Right atrium auricular region (tissue), 2 donors: ENCODE results near the gene UGT1A6. TPM values are rescaled to one million over a fixed set of nuclear protein-coding genes. Genes with fewer than 3 reads are reported as not detected.
"Not testable (repeated sequence)": the region's sequence is repeated elsewhere in the genome, so short reads cannot be mapped to it uniquely, and the experiment has no call there.

ENCODE experiments used
- DNase-seq: peaks from one replicate; pipeline ENCODE4 v3.0.0-alpha.2; 2019; ENCODE audit warnings: low spot score
- H3K27ac ChIP-seq, 2 donors: fragments of 200-600 bp; sonication (generic); 1 replicate in 1 of 2; 2 replicates in 1 of 2; pipeline ENCODE4 v1.5.1; 2016 to 2019
- H3K27me3 ChIP-seq, 2 donors: fragments of 200-600 bp; sonication (generic); one replicate each; pipeline versions ENCODE4 v1.5.1 to v1.6.0; 2017 to 2019
- H3K36me3 ChIP-seq: fragments of 200-600 bp; sonication (generic); one replicate; pipeline ENCODE4 v1.5.1; 2016
- H3K4me1 ChIP-seq, 2 donors: fragments of 200-600 bp; sonication (generic); one replicate each; pipeline versions ENCODE4 v1.5.1 to v1.6.0; 2017 to 2019
- H3K4me3 ChIP-seq, 2 donors: fragments of 200-600 bp; sonication (generic); 1 replicate in 1 of 2; 2 replicates in 1 of 2; pipeline ENCODE4 v1.5.1; 2017 to 2019; ENCODE audit warnings: mild to moderate bottlenecking in 1 of 2, moderate library complexity in 1 of 2
- H3K9me3 ChIP-seq, 2 donors: fragments of 200-600 bp; sonication (generic); one replicate each; pipeline ENCODE4 v1.5.1; 2019
- CTCF ChIP-seq, 2 donors: fragments of 200-600 bp; sonication (generic); IDR thresholded peaks; one replicate each; pipeline ENCODE4 v1.5.1; 2019; ENCODE audit warnings: antibody characterized with exemption in 2 of 2
- total RNA-seq, 2 donors: library from RNA; depleted of rRNA; stranded (reverse); fragments of >200 nt; gene quantifications; one replicate each; pipeline ENCODE4 v1.1.0, GENCODE V29; 2016

The UGT1A6 gene
- total RNA-seq, 2 donors from 2014 or later = not detected

DNA sequence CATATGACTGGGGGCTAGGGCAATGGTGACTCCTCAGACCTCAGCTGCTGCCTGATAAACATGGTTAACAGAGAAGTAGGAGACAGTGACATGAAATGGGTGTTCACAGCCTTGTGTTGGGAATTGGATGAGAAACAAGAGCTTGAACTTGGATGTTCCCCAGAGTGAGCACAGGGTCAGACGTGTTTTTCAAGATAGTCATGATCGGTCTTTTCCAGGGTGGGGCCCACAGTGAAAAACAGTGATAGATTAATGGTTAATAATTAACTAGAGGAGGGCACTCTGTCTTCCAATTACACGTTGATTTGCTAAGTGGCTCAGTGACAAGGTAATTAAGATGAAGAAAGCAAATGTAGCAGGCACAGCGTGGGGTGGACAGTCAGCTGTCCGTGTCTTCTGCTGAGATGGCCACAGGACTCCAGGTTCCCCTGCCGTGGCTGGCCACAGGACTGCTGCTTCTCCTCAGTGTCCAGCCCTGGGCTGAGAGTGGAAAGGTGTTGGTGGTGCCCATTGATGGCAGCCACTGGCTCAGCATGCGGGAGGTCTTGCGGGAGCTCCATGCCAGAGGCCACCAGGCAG lies 36.1 kb downstream of the UGT1A6 start, which contains the start of gene UGT1A3:
Gene UGT1A3, plus strand, starts transcription at position 320 of the 579 bp plus-strand sequence. Its CDS starts 85 bp downstream, at position 405.
- no peak within 1 kb of the TSS for H3K4me3 ChIP-seq
- H3K9me3 ChIP-seq = no peaks in the 10 kb centered on the region
- H3K4me1 ChIP-seq = no peaks in the 10 kb centered on the region
- H3K27ac ChIP-seq = no peak within 1 kb of the TSS
- TF ChIP-seq CTCF (IDR thresholded peaks at IDR 0.05) = no peak
- no peaks in the 10 kb centered on the region for H3K27me3 ChIP-seq
- no peak for DNase-seq
- no peaks in the 10 kb centered on the region for H3K36me3 ChIP-seq

DNA sequence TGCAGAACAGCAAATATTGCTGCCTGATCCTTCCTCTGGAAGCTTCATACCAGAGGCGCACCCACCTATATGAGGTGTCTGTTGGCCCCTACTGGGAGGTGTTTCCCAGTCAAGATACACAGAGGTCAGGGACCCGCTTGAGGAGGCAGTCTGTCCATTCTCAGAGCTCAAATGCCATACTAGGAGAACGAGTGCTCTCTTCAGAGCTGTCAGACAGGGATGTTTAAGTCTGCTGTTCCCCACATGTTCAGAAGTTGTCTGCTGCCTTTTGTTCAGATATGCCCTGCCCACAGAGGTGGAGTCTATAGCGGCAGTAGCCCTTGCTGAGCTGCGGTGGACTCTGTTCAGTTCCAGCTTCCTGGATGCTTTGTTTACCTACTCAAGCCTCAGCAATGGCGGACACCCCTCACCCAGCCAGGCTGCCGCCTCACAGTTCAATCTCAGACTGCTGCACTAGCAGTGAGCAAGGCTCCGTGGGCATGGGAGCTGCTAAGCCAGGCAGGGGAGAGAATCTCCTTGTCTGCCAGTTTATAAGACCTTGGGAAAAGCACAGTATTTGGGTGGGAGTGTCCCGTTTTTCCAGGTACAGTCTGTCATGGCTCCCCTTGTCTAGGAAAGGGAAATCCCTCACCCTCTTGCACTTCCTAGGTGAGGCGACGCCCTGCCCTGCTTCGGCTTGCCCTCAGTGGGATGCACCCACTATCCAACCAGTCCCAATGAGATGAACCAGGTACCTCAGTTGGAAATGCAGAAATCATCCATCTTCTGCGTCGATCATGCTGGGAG lies 44.4 kb downstream of the UGT1A6 start:
- not testable (repeated sequence) for H3K27me3 ChIP-seq, H3K36me3 ChIP-seq, H3K9me3 ChIP-seq, H3K4me3 ChIP-seq, DNase-seq, H3K4me1 ChIP-seq, H3K27ac ChIP-seq

- Histone ChIP-seq H3K27ac (no peak overlapping the region), H3K27me3 (no peaks in the 10 kb centered on the region), H3K4me3 (no peak overlapping the region), H3K36me3 (no peaks in the 10 kb centered on the region), H3K9me3 (no peaks in the 10 kb centered on the region), H3K4me1 (no peaks in the 10 kb centered on the region)
- DNase-seq = no peak
- TF ChIP-seq CTCF (IDR thresholded peaks at IDR 0.05) = no peak
Measured at GRCh38 chr2:233740870-233741269, 48.2 kb downstream of the UGT1A6 start.

DNA sequence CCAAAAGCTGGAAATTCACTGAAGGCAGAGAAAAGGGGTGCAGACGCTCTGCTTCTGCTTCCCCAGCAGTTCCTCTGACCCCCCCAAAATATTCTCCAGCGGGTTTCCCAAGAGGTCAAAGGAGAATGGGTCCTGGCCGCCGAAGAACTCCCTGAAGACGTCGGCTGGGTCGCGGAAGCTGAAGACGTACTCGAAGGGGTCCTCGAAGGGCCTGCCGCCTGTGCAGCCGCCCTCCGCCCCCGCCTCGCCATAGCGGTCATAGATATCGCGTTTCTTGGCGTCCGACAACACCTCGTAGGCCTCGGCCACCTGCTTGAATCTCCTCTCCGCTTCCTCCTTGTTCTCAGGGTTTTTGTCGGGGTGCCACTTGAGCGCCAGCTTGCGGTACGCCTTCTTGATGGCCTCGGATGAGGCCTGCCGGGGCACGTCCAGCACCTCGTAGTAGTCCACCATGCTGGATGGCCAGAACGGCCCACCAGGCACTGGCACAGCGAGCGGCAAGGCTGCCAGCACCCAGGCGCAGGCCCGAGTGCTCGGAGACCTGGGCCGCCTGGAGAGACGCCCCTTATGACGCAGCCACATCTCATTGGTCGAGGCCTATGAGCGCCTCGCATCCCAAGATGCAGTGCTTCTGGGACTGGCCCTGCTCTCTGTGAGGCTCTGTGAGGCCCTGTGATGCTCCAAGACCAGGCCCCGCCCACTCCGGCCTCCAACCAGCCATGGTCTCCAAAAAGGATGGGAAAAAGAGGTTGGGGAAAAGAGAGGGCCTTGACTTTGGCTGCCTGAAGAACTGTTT lies 51.0 kb downstream of the UGT1A6 start:
- DNase-seq = no peak
- no peaks in the 10 kb centered on the region for H3K27me3 ChIP-seq
- H3K4me1 ChIP-seq = no peaks in the 10 kb centered on the region
- no peak for TF ChIP-seq CTCF (IDR thresholded peaks at IDR 0.05)
- H3K36me3 ChIP-seq = no peaks in the 10 kb centered on the region
- H3K9me3 ChIP-seq = no peaks in the 10 kb centered on the region
- H3K27ac ChIP-seq = no peak overlapping the region
- no peak overlapping the region for H3K4me3 ChIP-seq

- H3K27ac ChIP-seq = no peak overlapping the region
- H3K27me3 ChIP-seq = no peaks in the 10 kb centered on the region
- H3K4me3 ChIP-seq = no peak overlapping the region
- no peak for TF ChIP-seq CTCF (IDR thresholded peaks at IDR 0.05)
- no peaks in the 10 kb centered on the region for H3K36me3 ChIP-seq
- no peaks in the 10 kb centered on the region for H3K4me1 ChIP-seq
- no peaks in the 10 kb centered on the region for H3K9me3 ChIP-seq
- no peak for DNase-seq
Measured at GRCh38 chr2:233745073-233745755, 52.5 kb downstream of the UGT1A6 start.

DNA sequence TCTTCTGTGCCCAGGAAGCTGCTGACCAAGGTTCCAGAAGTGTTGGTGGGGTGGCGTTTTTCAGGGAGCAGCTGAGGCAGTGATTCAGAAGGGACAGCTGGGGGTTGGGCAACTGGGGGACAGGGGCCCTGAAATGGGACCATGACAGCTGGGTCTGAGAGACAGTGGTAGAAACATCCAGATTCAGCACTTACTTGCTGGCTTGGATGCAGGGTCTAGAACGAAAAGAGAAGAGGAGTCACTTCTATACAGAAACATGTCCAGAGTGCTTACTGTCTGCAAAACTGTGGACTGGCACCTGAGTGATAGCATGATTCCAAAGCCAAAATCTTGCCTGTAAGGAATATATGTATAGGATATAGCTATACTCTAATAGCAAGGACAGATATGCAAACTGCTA lies 53.1 kb downstream of the UGT1A6 start:
- not testable (repeated sequence) for H3K4me1 ChIP-seq, H3K9me3 ChIP-seq, H3K27ac ChIP-seq, H3K36me3 ChIP-seq, H3K27me3 ChIP-seq, DNase-seq, H3K4me3 ChIP-seq
